HG03432 (cell line): ENCODE measurements around the gene RASGRP2.

Source experiments
- ATAC-seq: cut with Tn5 transposase; IDR thresholded peaks from one replicate; pipeline ENCODE4 v1.9.1; 2021; ENCODE audit warnings: mild to moderate bottlenecking, moderate library complexity; ENCODE audit not compliant: unreplicated experiment

The RASGRP2 gene

GRCh38 chr11:64771861-64772260, 27.9 kb upstream of the RASGRP2 start:
- ATAC-seq, result no peak

GRCh38 chr11:64770120-64770519, 26.2 kb upstream of the RASGRP2 start:
- no peak for ATAC-seq

GRCh38 chr11:64769283-64769682, 25.3 kb upstream of the RASGRP2 start:
- ATAC-seq, result no peak

- no peak for ATAC-seq
These were observed 24.4 kb upstream of the RASGRP2 start for GRCh38 chr11:64768300-64768694.

GRCh38 chr11:64767344-64768299, 23.7 kb upstream of the RASGRP2 start:
- ATAC-seq, result no peak

GRCh38 chr11:64766881-64767280, 22.9 kb upstream of the RASGRP2 start:
- no peak for ATAC-seq

- ATAC-seq, result no peak
These were observed 22.1 kb upstream of the RASGRP2 start for GRCh38 chr11:64765851-64766665.

- ATAC-seq, result no peak
These were observed 21.4 kb upstream of the RASGRP2 start for GRCh38 chr11:64765291-64765850.

GRCh38 chr11:64764753-64765152, 20.8 kb upstream of the RASGRP2 start:
- ATAC-seq, result no peak

GRCh38 chr11:64764040-64764611, 20.2 kb upstream of the RASGRP2 start:
- no peak for ATAC-seq

GRCh38 chr11:64763526-64764039, 19.6 kb upstream of the RASGRP2 start:
- ATAC-seq, result no peak

GRCh38 chr11:64762674-64763525, 19.0 kb upstream of the RASGRP2 start:
- ATAC-seq, result no peak

- no peak for ATAC-seq
These were observed 18.3 kb upstream of the RASGRP2 start for GRCh38 chr11:64762277-64762673.

GRCh38 chr11:64760759-64761420, 16.9 kb upstream of the RASGRP2 start:
- ATAC-seq, result no peak

- no peak for ATAC-seq
These were observed 16.1 kb upstream of the RASGRP2 start, which contains the start of gene PYGM for GRCh38 chr11:64759722-64760719. PYGM (minus strand) TSS chr11:64759974; CDS start chr11:64759898, 76 bp downstream.

- ATAC-seq, result no peak
These were observed 15.3 kb upstream of the RASGRP2 start for GRCh38 chr11:64759131-64759721.

- no peak for ATAC-seq
These were observed 14.6 kb upstream of the RASGRP2 start for GRCh38 chr11:64758330-64759079.
